Heart left ventricle (tissue), 16 donors: Measurements from ENCODE around the gene MAP3K21. TPM values are rescaled to one million over a fixed set of nuclear protein-coding genes. Genes with fewer than 3 reads are reported as not detected.

Source experiments
- ATAC-seq, 4 donors: fragments of 200-7000 bp; cut with Tn5 transposase; one replicate each; pipeline ENCODE4 v1.9.1; 2020 to 2022; ENCODE audit warnings: moderate library complexity in 4 of 4, mild to moderate bottlenecking in 3 of 4, moderate number of reproducible peaks in 1 of 4
- DNase-seq, 5 donors: peaks; one replicate each; pipeline ENCODE4 v3.0.0-alpha.2; 2020
- H3K27ac ChIP-seq, 12 donors: fragments of 200-600 bp; sonication (generic) in 4 of 12; one replicate each; pipeline versions ENCODE4 v1.5.0 to v1.8.0; 2016 to 2022; ENCODE audit warnings: mild to moderate bottlenecking in 2 of 12
- H3K27me3 ChIP-seq, 9 donors: fragments of 200-600 bp; sonication (generic) in 2 of 9; one replicate each; pipeline versions ENCODE4 v1.5.1 to v1.8.0; 2016 to 2022; ENCODE audit warnings: mild to moderate bottlenecking in 3 of 9
- H3K36me3 ChIP-seq, 9 donors: fragments of 200-600 bp; sonication (generic) in 2 of 9; one replicate each; pipeline versions ENCODE4 v1.5.0 to v1.8.0; 2018 to 2022; ENCODE audit warnings: mild to moderate bottlenecking in 2 of 9
- H3K4me1 ChIP-seq, 12 donors: fragments of 200-600 bp; sonication (generic) in 4 of 12; one replicate each; pipeline versions ENCODE4 v1.5.0 to v1.8.0; 2016 to 2022; ENCODE audit warnings: mild to moderate bottlenecking in 3 of 12
- H3K4me3 ChIP-seq, 12 donors: fragments of 200-600 bp; sonication (generic) in 4 of 12; one replicate each; pipeline versions ENCODE4 v1.5.0 to v1.8.0; 2017 to 2022; ENCODE audit warnings: mild to moderate bottlenecking in 9 of 12, moderate library complexity in 4 of 12
- H3K9me3 ChIP-seq, 12 donors: fragments of 200-600 bp; sonication (generic) in 4 of 12; one replicate each; pipeline versions ENCODE4 v1.5.0 to v1.8.0; 2016 to 2022; ENCODE audit warnings: mild to moderate bottlenecking in 1 of 12
- CTCF ChIP-seq, 12 donors: fragments of 200-600 bp; sonication (generic) in 4 of 12; IDR thresholded peaks; one replicate each; pipeline versions ENCODE4 v1.5.0 to v1.8.0; 2018 to 2022; ENCODE audit warnings: antibody characterized with exemption in 12 of 12, mild to moderate bottlenecking in 5 of 12
- POLR2A ChIP-seq, 2 donors: fragments of 450-650 bp; IDR thresholded peaks; one replicate each; pipeline ENCODE4 v1.6.1; 2017; ENCODE audit warnings: antibody characterized with exemption in 2 of 2, mild to moderate bottlenecking in 2 of 2, moderate library complexity in 2 of 2
- WGBS, 4 donors: extraction: QIAGEN DNeasy Blood & Tissue Kit in 2 of 4; methylation state at CpG; one replicate each; pipeline versions ENCODE4 v1.1.5 to v1.1.7; 2013 to 2018; 5-methylcytosine and 5-hydroxymethylcytosine counted together
- intact Hi-C, 10 donors: fragments of 100-400 bp; cut with DNase I; formaldehyde crosslinking; loops; one replicate each; pipeline versions ENCODE4 v1.11.1 to v1.14.2; 2022
- polyA plus RNA-seq, 2 donors: library from polyadenylated mRNA; stranded (reverse); fragments of 200-250 nt; gene quantifications; one replicate each; pipeline ENCODE4 v1.2.3, GENCODE V29; 2013
- total RNA-seq, 9 donors: library from RNA; depleted of rRNA in 2 of 9; stranded (reverse); fragments of >200 nt in 2 of 9; fragmentation: NEBNext Ultra II Directional in 3 of 9; extraction: Animal tissue kit (Norgen Biotek cat#: 25700) in 3 of 9; gene quantifications; one replicate each; pipeline versions ENCODE4 v1.1.0 to v1.2.4, GENCODE V29; 2016 to 2023
- donor health status: ischemic (EF 13 %, LVEDD 7.1; RV severe dilation, severe dysfunction).
- donor health status: healthy with polysubstance abuse.
- donor health status: DM: no; HTN: yes; CAD: no.
- donor health status: DM: no; HTN: no; CAD: no.
- donor health status: ischemic (EF 25% LVEDD 6.9; RV normal size, moderate dysfunction).
- donor health status: ischemic (EF 25% LVEDD 5.7; RV mildly dilated, moderate dysfunction).
- donor health status: healthy.
- donor health status: DM: yes; HTN: yes; CAD: no.
- donor health status: ischemic (EF 35%, LVEDD 5.7; RV mildly dilated, moderate dysfunction).
- donor health status: nonischemic (EF 11% LVEDD 7.7; RV severe dilation, severe dysfunction).
- donor health status: DM: yes; HTN: yes; CAD: no.
- donor health status: PGD.
- donor health status: ischemic (EF 29% LVEDD 5.4; RV normal size, mild dysfunction).
- donor health status: nonischemic (EF 23%, LVEDD 6.1; RV moderate dilation, normal function).

The MAP3K21 gene
- total and polyA plus RNA-seq, 11 donors: 0.14 to 0.86 (median 0.23) TPM

- H3K27ac ChIP-seq: no peak overlapping the region
- no peaks in the 10 kb centered on the region for H3K4me1 ChIP-seq
- WGBS, 4 donors: 69 to 84% (median 79%) methylated on average over 2 of the region's 2 CpGs
- peaks cover 0 to 8% (median 0%) of the 10 kb centered on the region in 12 donors for H3K9me3 ChIP-seq
- intact Hi-C loops: no loop called here
- H3K36me3 ChIP-seq: no peaks in the 10 kb centered on the region
- no peak overlapping the region for H3K4me3 ChIP-seq
- H3K27me3 ChIP-seq: no peaks in the 10 kb centered on the region
- TF ChIP-seq POLR2A (IDR thresholded peaks at IDR 0.05) (no peak), CTCF (IDR thresholded peaks at IDR 0.05) (no peak)
- ATAC-seq (no peak), DNase-seq (no peak)
Measured at GRCh38 chr1:233412812-233413211, 85.3 kb downstream of the MAP3K21 start.

- intact Hi-C loops: no loop called here
- no peak for ATAC-seq
- H3K4me1 ChIP-seq: no peaks in the 10 kb centered on the region
Measured at GRCh38 chr1:233421293-233421692, 93.8 kb downstream of the MAP3K21 start.

GRCh38 chr1:233424779-233425178 is 97.3 kb downstream of the MAP3K21 start:
- 70 to 81% (median 74%) methylated on average over 2 of the region's 2 CpGs for WGBS, 4 donors
- intact Hi-C loops: no loop called here
- Histone ChIP-seq H3K36me3 (no peaks in the 10 kb centered on the region), H3K27ac (no peak overlapping the region), H3K4me1 (no peaks in the 10 kb centered on the region), H3K9me3 (peaks cover 0 to 8% (median 0%) of the 10 kb centered on the region in 12 donors), H3K27me3 (peaks cover 0 to 6% (median 0%) of the 10 kb centered on the region in 9 donors), H3K4me3 (no peak overlapping the region)
- TF ChIP-seq POLR2A (IDR thresholded peaks at IDR 0.05): no peak
- DNase-seq (no peak), ATAC-seq (no peak)

More at GRCh38 chr1:233421293-233421692, 93.8 kb downstream of the MAP3K21 start:
- no peak for DNase-seq
- Histone ChIP-seq H3K9me3 (peaks cover 0 to 8% (median 0%) of the 10 kb centered on the region in 12 donors), H3K27ac (no peak overlapping the region), H3K36me3 (no peaks in the 10 kb centered on the region), H3K27me3 (peaks cover 0 to 6% (median 0%) of the 10 kb centered on the region in 9 donors), H3K4me3 (no peak overlapping the region)
- TF ChIP-seq CTCF (IDR thresholded peaks at IDR 0.05) (no peak), POLR2A (IDR thresholded peaks at IDR 0.05) (no peak)

- TF ChIP-seq POLR2A (IDR thresholded peaks at IDR 0.05): no peak
- TF ChIP-seq CTCF (IDR thresholded peaks at IDR 0.05): no peak
- DNase-seq (no peak), ATAC-seq (no peak)
- no peak overlapping the region for H3K27ac ChIP-seq
- peaks cover 0 to 6% (median 0%) of the 10 kb centered on the region in 9 donors for H3K27me3 ChIP-seq
- peaks cover 0 to 5% (median 0%) of the 10 kb centered on the region in 12 donors for H3K9me3 ChIP-seq
- 38 to 43% (median 41%) methylated on average over 1 of the region's 1 CpG for WGBS, 4 donors
- H3K4me1 ChIP-seq: no peaks in the 10 kb centered on the region
- H3K4me3 ChIP-seq: no peak overlapping the region
- no peaks in the 10 kb centered on the region for H3K36me3 ChIP-seq
- intact Hi-C loops: no loop called here
Measured at GRCh38 chr1:233427907-233428306, 100.4 kb downstream of the MAP3K21 start.

- no peak for DNase-seq
- ATAC-seq: no peak
- Histone ChIP-seq H3K4me3 (no peak overlapping the region), H3K27ac (no peak overlapping the region), H3K4me1 (no peaks in the 10 kb centered on the region), H3K9me3 (peaks cover 0 to 5% (median 0%) of the 10 kb centered on the region in 12 donors), H3K27me3 (peaks cover 0 to 3% (median 0%) of the 10 kb centered on the region in 9 donors), H3K36me3 (no peaks in the 10 kb centered on the region)
- intact Hi-C loops: no loop called here
- WGBS, 4 donors: 93 to 100% (median 94%) methylated on average over 3 of the region's 3 CpGs
- TF ChIP-seq CTCF (IDR thresholded peaks at IDR 0.05) (no peak), POLR2A (IDR thresholded peaks at IDR 0.05) (no peak)
Measured at GRCh38 chr1:233431753-233432403, 104.4 kb downstream of the MAP3K21 start.
